Ishikawa (cell line): Measurements from ENCODE around the gene PIP4K2B.

Experiments
- CEBPB ChIP-seq: IDR thresholded peaks from 2 replicates; pipeline ENCODE4 v1.6.1; 2012
- CREB1 ChIP-seq: IDR thresholded peaks from 2 replicates; pipeline ENCODE4 v1.6.1; 2012; ENCODE audit warnings: low read depth
- EGR1 ChIP-seq: IDR thresholded peaks from 2 replicates; pipeline ENCODE4 v1.6.1; 2012
- EP300 ChIP-seq: IDR thresholded peaks from 2 replicates; pipeline ENCODE4 v1.6.1; 2012; ENCODE audit warnings: borderline replicate concordance
- FOXM1 ChIP-seq: IDR thresholded peaks from 2 replicates; pipeline ENCODE4 v1.6.1; 2012; ENCODE audit warnings: low read depth, borderline replicate concordance
- NFIC ChIP-seq: IDR thresholded peaks from 2 replicates; pipeline ENCODE4 v1.6.1; 2012
- RAD21 ChIP-seq: IDR thresholded peaks from 2 replicates; pipeline ENCODE4 v1.6.1; 2012; ENCODE audit warnings: low read depth
- REST ChIP-seq: IDR thresholded peaks from 2 replicates; pipeline ENCODE4 v1.6.1; 2012; ENCODE audit warnings: low read depth, mild to moderate bottlenecking
- TAF1 ChIP-seq: IDR thresholded peaks from 2 replicates; pipeline ENCODE4 v1.6.1; 2012; ENCODE audit warnings: low read depth, mild to moderate bottlenecking
- TCF12 ChIP-seq: IDR thresholded peaks from 2 replicates; pipeline ENCODE4 v1.6.1; 2012; ENCODE audit warnings: low read depth
- TEAD4 ChIP-seq: IDR thresholded peaks from 2 replicates; pipeline ENCODE4 v1.6.1; 2012
- USF1 ChIP-seq: IDR thresholded peaks from 2 replicates; pipeline ENCODE4 v1.6.1; 2012
- YY1 ChIP-seq: IDR thresholded peaks from 2 replicates; pipeline ENCODE4 v1.6.1; 2012; ENCODE audit warnings: low read depth
- ZBTB7A ChIP-seq: IDR thresholded peaks from 2 replicates; pipeline ENCODE4 v1.6.1; 2012; ENCODE audit warnings: low read depth
- TF ChIP-seq, protein P1 (sequence below): IDR thresholded peaks from 2 replicates; pipeline ENCODE4 v1.6.1; 2012

Gene PIP4K2B

GRCh38 chr17:38762231-38762630, 37.1 kb downstream of the PIP4K2B start:
- TF ChIP-seq TAF1, result no peak
- no peak for TF ChIP-seq NFIC
- no peak for TF ChIP-seq ZBTB7A
- TF ChIP-seq REST, result no peak
- TF ChIP-seq CEBPB, result no peak
- no peak for TF ChIP-seq TCF12
- no peak for TF ChIP-seq FOXM1
- no peak for TF ChIP-seq TEAD4
- TF ChIP-seq CREB1, result no peak
- TF ChIP-seq EGR1, result no peak
- no peak for TF ChIP-seq YY1
- no peak for TF ChIP-seq USF1
- no peak for TF ChIP-seq RAD21
- TF ChIP-seq EP300, result no peak
- TF ChIP-seq, protein P1, sequence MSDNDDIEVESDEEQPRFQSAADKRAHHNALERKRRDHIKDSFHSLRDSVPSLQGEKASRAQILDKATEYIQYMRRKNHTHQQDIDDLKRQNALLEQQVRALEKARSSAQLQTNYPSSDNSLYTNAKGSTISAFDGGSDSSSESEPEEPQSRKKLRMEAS, result no peak

DNA sequence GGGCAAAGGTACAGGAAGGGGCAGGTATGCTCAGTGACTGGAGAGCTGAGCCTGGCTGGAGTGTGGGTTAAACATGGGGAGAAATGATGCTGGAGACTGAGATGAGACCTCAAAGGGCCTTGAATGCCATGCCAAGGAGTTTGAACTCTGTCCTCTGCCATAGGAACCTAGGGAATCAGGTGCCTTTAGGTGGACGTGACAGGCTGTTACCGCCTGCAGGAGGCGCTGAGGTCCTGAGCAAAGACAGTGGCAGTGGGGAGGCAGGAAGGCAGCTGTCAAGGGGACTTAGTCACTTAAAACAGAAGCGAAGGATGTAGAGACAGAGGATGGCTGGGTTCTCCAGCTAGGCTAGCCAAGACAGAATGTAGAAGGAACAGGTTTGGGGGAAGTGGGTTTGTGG, 37.7 kb downstream of the PIP4K2B start:
- TF ChIP-seq EP300 (no peak), RAD21 (peak; percentile 44), USF1 (no peak)

GRCh38 chr17:38753071-38753506, 46.3 kb downstream of the PIP4K2B start:
- TF ChIP-seq RAD21 (no peak), CEBPB (no peak), TAF1 (no peak), FOXM1 (no peak), TEAD4 (no peak)

DNA sequence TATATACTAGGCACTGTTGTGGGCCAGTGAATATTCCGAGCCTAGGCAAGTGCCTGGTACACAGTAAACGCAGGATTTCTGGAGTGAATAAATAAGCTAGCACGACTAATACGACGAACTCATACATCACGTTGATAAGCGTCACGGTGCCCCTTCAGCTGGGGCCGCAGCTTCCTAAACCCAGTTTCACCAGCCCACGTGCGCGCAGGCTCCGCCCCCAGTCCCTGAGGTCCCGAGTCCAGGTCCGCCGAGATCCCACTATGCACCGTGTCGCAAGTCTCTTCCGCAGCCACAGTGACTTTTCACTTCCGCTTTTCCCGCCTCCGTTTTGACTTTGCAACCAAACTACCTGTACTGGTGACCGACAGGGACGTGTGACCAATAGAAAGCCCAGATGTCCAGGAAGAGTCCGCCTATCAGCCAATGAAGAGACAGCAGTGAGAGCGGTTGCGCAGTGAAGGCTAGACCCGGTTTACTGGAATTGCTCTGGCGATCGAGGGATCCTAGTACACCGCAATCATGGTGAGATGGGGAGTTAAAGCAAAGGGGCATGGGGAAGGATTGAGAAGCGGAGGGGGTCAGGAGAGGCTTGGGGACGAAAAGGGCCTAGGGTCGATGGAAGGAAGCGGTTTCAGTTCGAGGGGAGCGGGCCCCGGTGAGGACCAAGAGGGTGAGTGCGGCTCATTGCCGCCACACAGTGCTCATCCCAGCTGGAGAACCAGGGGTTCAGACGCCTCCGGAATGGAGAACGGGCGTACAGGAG, 46.9 kb downstream of the PIP4K2B start, which contains the start of gene PSMB3:
TSS of gene PSMB3 (plus strand) at position 434 of the 763 bp plus-strand sequence. CDS start at position 520, 86 bp downstream.
- TF ChIP-seq YY1 (no peak), CEBPB (peak; percentile 31; the same call in 1 of the 2 replicates), CREB1 (no peak), TCF12 (no peak), RAD21 (no peak), TAF1 (peak; percentile 67), FOXM1 (no peak), EP300 (no peak), USF1 (peak; percentile 93), REST (no peak), NFIC (no peak), ZBTB7A (no peak), EGR1 (peak; percentile 68), TEAD4 (no peak)
- TF ChIP-seq, protein P1, result peak; percentile 99

GRCh38 chr17:38751808-38752307, 47.5 kb downstream of the PIP4K2B start:
- TF ChIP-seq RAD21 (peak; percentile 9; the same call in 1 of the 2 replicates), TEAD4 (peak; percentile 93), FOXM1 (peak; percentile 23; the same call in 1 of the 2 replicates), ZBTB7A (no peak), REST (no peak), YY1 (peak; percentile 71), TAF1 (peak; percentile 27; the same call in 1 of the 2 replicates), TCF12 (no peak), CEBPB (peak; percentile 75), EGR1 (no peak), CREB1 (0 out of 2 replicates have a peak, but pooled peaks have one; percentile 30), USF1 (peak; percentile 4; the same call in 1 of the 2 replicates), NFIC (no peak), EP300 (0 out of 2 replicates have a peak, but pooled peaks have one; percentile 31)
- TF ChIP-seq, protein P1, result no peak
